ENCODE data around the gene IDUA.
"Not testable (repeated sequence)": the region's sequence is repeated elsewhere in the genome, so short reads cannot be mapped to it uniquely, and the experiment has no call there.

Gene IDUA

DNA sequence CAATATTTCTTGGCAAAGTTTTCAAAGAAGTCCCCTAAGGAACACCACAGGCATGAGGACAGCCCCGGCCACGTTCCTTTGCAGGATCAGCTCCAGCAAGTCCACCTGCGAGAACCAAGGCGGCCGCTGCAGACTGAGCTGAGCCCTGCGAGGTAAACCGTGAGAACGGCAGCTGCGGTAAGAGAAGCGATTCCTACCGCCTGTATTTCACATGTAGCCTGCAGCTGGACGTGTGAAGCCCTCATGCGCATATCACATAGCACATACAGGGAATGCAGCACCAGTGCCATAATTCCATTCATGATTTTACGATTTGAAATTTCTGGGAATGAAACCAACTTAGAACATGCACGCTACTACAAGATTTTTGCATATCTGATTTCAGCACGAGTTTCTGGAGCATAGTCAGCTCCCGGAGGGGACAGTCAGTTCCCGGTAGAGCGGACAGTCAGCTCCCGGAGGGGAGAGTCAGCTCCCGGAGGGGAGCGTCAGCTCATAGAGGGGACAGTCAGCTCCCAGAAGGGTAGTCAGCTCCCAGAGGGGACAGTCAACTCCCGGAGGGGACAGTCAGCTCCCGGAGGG is 66.3 kb downstream of the IDUA start:
- Histone ChIP-seq H3K9me3 (ENCODE audit: insufficient read depth, low read length) (no peaks in the 10 kb centered on the region), H2AFZ (ENCODE audit: low read depth, low read length, severe bottlenecking) (no peak overlapping the region), H3K27ac (ENCODE audit: low read depth, low read length) (no peak overlapping the region), H3F3A (ENCODE audit: insufficient read depth) (no peaks in the 10 kb centered on the region; the same call in 1 of the 2 replicates), H3K4me3 (ENCODE audit: insufficient read depth, low read length, poor library complexity, severe bottlenecking) (no peak overlapping the region), H3K79me2 (ENCODE audit: insufficient read depth, low read length) (no peaks in the 10 kb centered on the region), H3K4me2 (ENCODE audit: low read depth, low read length, poor library complexity, severe bottlenecking) (no peak overlapping the region), H3K27me3 (ENCODE audit: low read length) (no peaks in the 10 kb centered on the region), H3K9ac (ENCODE audit: low read length) (no peak overlapping the region), H3K36me3 (ENCODE audit: low read length) (no peaks in the 10 kb centered on the region), H4K20me1 (ENCODE audit: low read depth, low read length) (no peaks in the 10 kb centered on the region), H3K9me2 (replicated peaks; ENCODE audit: insufficient read depth, low read length) (no peaks in the 10 kb centered on the region)
- TF ChIP-seq EZH2phosphoT487 (conservative IDR thresholded peaks at IDR 0.05; ENCODE audit: low read length) (no peak), CTCF (IDR thresholded peaks at IDR 0.05; ENCODE audit: insufficient read depth, low read length, poor library complexity, severe bottlenecking) (no peak)

GRCh38 chr4:1053891-1054290 is 67.0 kb downstream of the IDUA start:
- H3K9me2 ChIP-seq (replicated peaks; ENCODE audit: insufficient read depth, low read length); H3K27ac ChIP-seq (ENCODE audit: low read depth, low read length); H2AFZ ChIP-seq (ENCODE audit: low read depth, low read length, severe bottlenecking); H3K9me3 ChIP-seq (ENCODE audit: insufficient read depth, low read length); H3K27me3 ChIP-seq (ENCODE audit: low read length); H4K20me1 ChIP-seq (ENCODE audit: low read depth, low read length); H3K79me2 ChIP-seq (ENCODE audit: insufficient read depth, low read length); H3K4me2 ChIP-seq (ENCODE audit: low read depth, low read length, poor library complexity, severe bottlenecking); H3K9ac ChIP-seq (ENCODE audit: low read length); H3K4me3 ChIP-seq (ENCODE audit: insufficient read depth, low read length, poor library complexity, severe bottlenecking); H3K36me3 ChIP-seq (ENCODE audit: low read length); H3F3A ChIP-seq (ENCODE audit: insufficient read depth): not testable (repeated sequence)

Data from SU-DHL-6 (cell line).